Measurements from ENCODE around the gene OCSTAMP.

- TF ChIP-seq EZH2 (IDR thresholded peaks at IDR 0.05; ENCODE audit: borderline replicate concordance, low read length), result no peak
- TF ChIP-seq CTCF (IDR thresholded peaks at IDR 0.05; ENCODE audit: low read length), result no peak
Measured at GRCh38 chr20:46543959-46544358, 6.5 kb downstream of the OCSTAMP start.
